ENCODE results near the gene SLC35F3. TPM values are rescaled to one million over a fixed set of nuclear protein-coding genes. Genes with fewer than 3 reads are reported as not detected.
"Not testable (repeated sequence)": the region's sequence is repeated elsewhere in the genome, so short reads cannot be mapped to it uniquely, and the experiment has no call there.

SLC35F3 gene
- total RNA-seq, 2 experiments from 2014 or later = not detected

DNA sequence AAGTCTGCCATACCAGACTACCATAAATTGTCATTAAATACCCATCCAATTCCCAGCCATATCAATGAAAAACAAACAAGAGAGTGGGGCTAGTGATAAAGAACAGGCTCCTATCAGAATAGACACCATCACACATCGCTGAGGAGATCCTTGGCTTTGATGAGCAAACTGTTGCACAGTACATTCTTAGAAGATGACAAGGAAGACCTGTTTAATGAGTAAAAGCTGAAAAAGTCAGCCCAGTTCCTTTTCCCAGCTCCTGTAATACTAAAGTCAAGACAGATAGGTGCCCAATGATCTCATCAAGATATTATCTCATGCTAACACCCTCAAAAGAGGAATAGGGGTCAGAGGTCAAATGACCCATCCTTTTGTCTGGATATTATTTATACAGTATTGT, 304.3 kb downstream of the SLC35F3 start:
- Histone ChIP-seq H3K36me3 (ENCODE audit: insufficient read depth, low read length) (no peaks in the 10 kb centered on the region), H2AFZ (ENCODE audit: low read length) (no peak overlapping the region), H3K4me3 (ENCODE audit: low read depth, low read length, poor library complexity, severe bottlenecking) (no peak overlapping the region), H4K20me1 (ENCODE audit: insufficient read depth, low read length) (no peaks in the 10 kb centered on the region), H3K27ac (ENCODE audit: low read depth, low read length, poor library complexity, severe bottlenecking) (no peak overlapping the region), H3K4me2 (ENCODE audit: low read length) (no peak overlapping the region), H3K9me2 (ENCODE audit: insufficient read depth, low read length) (no peaks in the 10 kb centered on the region), H3K4me1 (ENCODE audit: insufficient read depth, low read length, poor library complexity, severe bottlenecking) (no peaks in the 10 kb centered on the region), H3K79me2 (ENCODE audit: insufficient read depth, low read depth, low read length) (no peaks in the 10 kb centered on the region), H3K9me3 (ENCODE audit: low read length) (no peaks in the 10 kb centered on the region)
- TF ChIP-seq CTCF (conservative IDR thresholded peaks at IDR 0.05; ENCODE audit: low read length) (no peak), EZH2phosphoT487 (IDR thresholded peaks at IDR 0.05; ENCODE audit: borderline replicate concordance, low read depth, low read length) (no peak)
- POLR2A ChIA-PET = no interaction called here
- CTCF ChIA-PET (ENCODE audit: unreplicated experiment) = no interaction called here
- no TSS peak for BruUV-seq (replicated peaks)
- intact Hi-C loops (cut with micrococcal nuclease; ENCODE audit: unreplicated experiment) = no loop called here
- DNase-seq (ENCODE audit: low spot score) = no peak

DNA sequence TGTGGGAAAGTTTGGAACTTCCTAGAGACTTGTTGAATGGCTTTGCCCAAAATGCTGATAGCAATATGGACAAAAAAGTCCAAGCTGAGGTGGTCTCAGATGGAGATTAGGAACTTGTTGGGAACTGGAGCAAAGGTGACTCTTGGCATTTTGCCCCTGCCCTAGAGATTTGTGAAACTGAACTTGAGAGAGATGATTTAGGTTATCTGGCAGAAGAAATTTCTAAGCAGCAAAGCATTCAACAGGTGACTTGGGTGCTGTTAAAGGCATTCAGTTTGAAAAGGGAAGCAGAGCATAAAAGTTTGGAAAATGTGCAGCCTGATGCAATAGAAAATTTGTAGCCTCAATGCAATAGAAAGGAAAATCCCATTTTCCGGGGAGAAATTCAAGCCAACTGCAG, 306.0 kb downstream of the SLC35F3 start:
- H3K9me2 ChIP-seq (ENCODE audit: insufficient read depth, low read length); H3K4me2 ChIP-seq (ENCODE audit: low read length); BruUV-seq (replicated peaks); DNase-seq (ENCODE audit: low spot score); H3K9me3 ChIP-seq (ENCODE audit: low read length); POLR2A ChIA-PET; H4K20me1 ChIP-seq (ENCODE audit: insufficient read depth, low read length); H3K36me3 ChIP-seq (ENCODE audit: insufficient read depth, low read length); H3K79me2 ChIP-seq (ENCODE audit: insufficient read depth, low read depth, low read length); H3K4me3 ChIP-seq (ENCODE audit: low read depth, low read length, poor library complexity, severe bottlenecking); H2AFZ ChIP-seq (ENCODE audit: low read length); intact Hi-C loops (cut with micrococcal nuclease; ENCODE audit: unreplicated experiment); H3K27ac ChIP-seq (ENCODE audit: low read depth, low read length, poor library complexity, severe bottlenecking); CTCF ChIA-PET (ENCODE audit: unreplicated experiment); H3K4me1 ChIP-seq (ENCODE audit: insufficient read depth, low read length, poor library complexity, severe bottlenecking): not testable (repeated sequence)

DNA sequence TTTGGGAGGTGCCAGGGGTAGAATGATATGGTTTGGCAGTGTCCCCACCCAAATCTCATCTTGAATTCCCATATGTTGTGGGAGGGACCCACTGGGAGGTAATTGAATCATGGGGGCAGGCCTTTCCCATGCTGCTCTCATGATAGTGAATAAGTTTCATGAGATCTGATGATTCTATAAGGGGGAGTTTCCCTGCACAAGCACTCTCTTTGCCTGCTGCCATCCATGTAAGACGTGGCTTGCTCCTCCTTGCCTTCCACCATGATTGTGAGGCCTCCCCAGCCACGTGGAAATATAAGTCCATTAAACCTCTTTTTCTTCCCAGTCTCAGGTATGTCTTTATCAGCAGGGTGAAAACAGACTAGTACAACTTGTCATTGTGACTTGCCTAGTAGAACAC, 307.4 kb downstream of the SLC35F3 start:
- H2AFZ ChIP-seq (ENCODE audit: low read length); H3K9me2 ChIP-seq (ENCODE audit: insufficient read depth, low read length); DNase-seq (ENCODE audit: low spot score); H3K9me3 ChIP-seq (ENCODE audit: low read length); H3K27ac ChIP-seq (ENCODE audit: low read depth, low read length, poor library complexity, severe bottlenecking); H3K79me2 ChIP-seq (ENCODE audit: insufficient read depth, low read depth, low read length); POLR2A ChIA-PET; H4K20me1 ChIP-seq (ENCODE audit: insufficient read depth, low read length); intact Hi-C loops (cut with micrococcal nuclease; ENCODE audit: unreplicated experiment); CTCF ChIA-PET (ENCODE audit: unreplicated experiment); H3K4me3 ChIP-seq (ENCODE audit: low read depth, low read length, poor library complexity, severe bottlenecking); H3K4me1 ChIP-seq (ENCODE audit: insufficient read depth, low read length, poor library complexity, severe bottlenecking); H3K4me2 ChIP-seq (ENCODE audit: low read length); BruUV-seq (replicated peaks); H3K36me3 ChIP-seq (ENCODE audit: insufficient read depth, low read length): not testable (repeated sequence)
